OCI-LY7 (cell line): ENCODE data around the gene ZHX3.

Experiments used
- CTCF ChIP-seq: fragments of 200-600 bp; sonication (generic); conservative IDR thresholded peaks from 2 replicates; pipeline ENCODE4 v1.5.1; 2014; ENCODE audit warnings: mild to moderate bottlenecking, antibody characterized with exemption, low read length, moderate library complexity, mixed read lengths
- EZH2phosphoT487 ChIP-seq: fragments of 200-600 bp; sonication (generic); IDR thresholded peaks from 2 replicates; pipeline ENCODE4 v1.6.1; 2018; ENCODE audit warnings: low read depth, borderline replicate concordance, mild to moderate bottlenecking, mixed run types, antibody characterized with exemption, low read length, moderate library complexity, mixed read lengths

DNA sequence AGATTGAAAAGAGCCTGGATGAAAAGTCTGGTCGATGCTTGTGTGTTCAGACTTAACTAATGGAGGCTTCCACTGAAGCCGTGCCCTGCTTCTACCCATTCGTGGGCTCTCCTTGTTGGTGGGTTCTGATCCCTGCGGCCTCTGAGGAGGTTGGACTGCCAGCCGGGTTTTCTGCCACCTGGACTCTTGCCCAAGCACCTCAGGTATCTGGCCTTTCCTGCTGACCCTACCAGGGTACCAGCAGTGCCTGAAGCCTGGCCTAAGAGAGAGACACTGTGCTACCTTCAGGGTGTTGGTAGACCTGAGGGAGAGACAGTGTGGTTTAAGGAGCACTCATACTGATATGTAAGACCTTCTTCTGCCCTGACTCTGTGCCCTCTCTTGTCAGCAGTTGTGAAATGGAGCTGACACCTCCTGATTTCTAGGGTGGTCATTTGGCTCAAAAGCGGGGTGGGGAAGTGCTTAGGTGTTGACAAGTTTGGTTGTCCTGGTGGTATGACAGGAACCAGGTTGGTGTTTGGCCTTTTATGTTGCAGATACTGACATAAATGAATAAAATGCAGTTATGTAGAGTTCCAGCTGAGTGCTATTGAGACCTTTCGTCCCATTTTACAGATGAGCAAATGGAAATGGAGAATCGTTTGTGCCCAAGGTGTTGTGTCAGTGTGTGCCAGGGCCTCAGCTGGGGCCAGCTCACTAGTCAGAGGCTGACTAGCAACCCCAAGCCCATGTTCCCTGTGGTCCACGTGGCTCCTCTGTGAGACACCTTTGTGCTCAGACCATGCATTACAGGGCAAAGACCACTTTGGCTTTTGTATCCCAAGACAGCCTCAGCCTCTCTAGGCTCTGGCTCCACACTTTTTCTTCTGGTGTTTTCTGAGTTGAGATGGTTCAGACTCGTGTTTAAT is 177.1 kb downstream of the ZHX3 start:
- TF ChIP-seq CTCF, result no peak
- TF ChIP-seq EZH2phosphoT487, result no peak
